PC-9 (cell line): ENCODE measurements around the gene HKDC1. TPM values are rescaled to one million over a fixed set of nuclear protein-coding genes. Genes with fewer than 3 reads are reported as not detected.
A peak's percentile ranks its signal among the peaks of the same experiment; 100 is the strongest.

Source experiments
- BruUV-seq: library from RNA; stranded (reverse); fragments of 400-500 nt; replicated peaks from 2 replicates; lab custom pipeline; 2021; lab: Mats Ljungman, UMichigan
- CTCF ChIA-PET: fragments of 300-600 bp; sonication (Branson Sonifier 250); formaldehyde crosslinking; loops from one replicate; lab custom pipeline; 2022; ENCODE audit warnings: antibody characterized with exemption; lab: Charles Lee
- POLR2A ChIA-PET: fragments of 300-600 bp; sonication (Branson Sonifier 250); formaldehyde crosslinking; loops from one replicate; lab custom pipeline; 2022; ENCODE audit warnings: antibody characterized with exemption; ENCODE audit not compliant: unreplicated experiment; lab: Charles Lee
- DNase-seq, 2 experiments: peaks; one replicate each; pipeline versions ENCODE4 v3.0.0 to v3.0.0-alpha.2; 2015 to 2022; ENCODE audit warnings: mixed read lengths in 1 of 2
- H2AFZ ChIP-seq: fragments of 200-600 bp; sonication (generic); 2 replicates; pipeline ENCODE4 v1.8.1; 2017; ENCODE audit warnings: antibody characterized with exemption
- H3F3A ChIP-seq: fragments of 200-600 bp; sonication (generic); 2 replicates; pipeline ENCODE4 v1.8.1; 2017; ENCODE audit warnings: antibody characterized with exemption, mild to moderate bottlenecking, low read depth; ENCODE audit not compliant: insufficient read depth
- H3K27ac ChIP-seq: fragments of 200-600 bp; sonication (generic); 2 replicates; pipeline ENCODE4 v1.6.1; 2016; ENCODE audit warnings: mixed run types
- H3K27me3 ChIP-seq: fragments of 200-600 bp; sonication (generic); 2 replicates; pipeline ENCODE4 v1.6.1; 2016; ENCODE audit warnings: low read depth, mixed run types; ENCODE audit not compliant: insufficient read depth
- H3K36me3 ChIP-seq: fragments of 200-600 bp; sonication (generic); 2 replicates; pipeline ENCODE4 v1.6.1; 2016; ENCODE audit warnings: low read depth, mixed run types
- H3K4me1 ChIP-seq: fragments of 200-600 bp; sonication (generic); replicated peaks from 2 replicates; pipeline ENCODE4 v1.6.1; 2016; ENCODE audit warnings: mixed run types; ENCODE audit not compliant: insufficient read depth
- H3K4me2 ChIP-seq: fragments of 200-600 bp; sonication (generic); 2 replicates; pipeline ENCODE4 v1.6.1; 2017; ENCODE audit warnings: mixed run types
- H3K4me3 ChIP-seq: fragments of 200-600 bp; sonication (generic); 2 replicates; pipeline ENCODE4 v1.6.1; 2016; ENCODE audit warnings: mixed run types
- H3K79me2 ChIP-seq: fragments of 200-600 bp; sonication (generic); 2 replicates; pipeline ENCODE4 v1.6.1; 2017; ENCODE audit warnings: low read depth, mixed run types
- H3K9me2 ChIP-seq: fragments of 200-600 bp; sonication (generic); 2 replicates; pipeline ENCODE4 v1.8.1; 2017; ENCODE audit warnings: mild to moderate bottlenecking; ENCODE audit not compliant: insufficient read depth
- H3K9me3 ChIP-seq: fragments of 200-600 bp; sonication (generic); 2 replicates; pipeline ENCODE4 v1.8.1; 2016; ENCODE audit warnings: low read depth; ENCODE audit not compliant: insufficient read depth
- H4K20me1 ChIP-seq: fragments of 200-600 bp; sonication (generic); 2 replicates; pipeline ENCODE4 v1.8.1; 2017; ENCODE audit not compliant: insufficient read depth
- EZH2 ChIP-seq: fragments of 200-600 bp; sonication (generic); IDR thresholded peaks from 2 replicates; pipeline ENCODE4 v1.8.0; 2017; ENCODE audit warnings: antibody characterized with exemption, low read depth
- intact Hi-C: fragments of 100-400 bp; cut with micrococcal nuclease; formaldehyde crosslinking; loops from one replicate; pipeline ENCODE4 v1.10.0; 2022; ENCODE audit not compliant: unreplicated experiment
- total RNA-seq: library from RNA; stranded (reverse); gene quantifications from 2 replicates; pipeline ENCODE4 v1.2.3, GENCODE V29; 2021
- TF ChIP-seq, protein P1 (sequence below): fragments of 200-600 bp; sonication (generic); conservative IDR thresholded peaks from 2 replicates; pipeline ENCODE4 v1.6.1; 2017; ENCODE audit warnings: mixed run types, antibody characterized with exemption, mild to moderate bottlenecking, moderate library complexity

HKDC1 gene
- total RNA-seq, 1 experiment from 2014 or later, result 173 TPM

DNA sequence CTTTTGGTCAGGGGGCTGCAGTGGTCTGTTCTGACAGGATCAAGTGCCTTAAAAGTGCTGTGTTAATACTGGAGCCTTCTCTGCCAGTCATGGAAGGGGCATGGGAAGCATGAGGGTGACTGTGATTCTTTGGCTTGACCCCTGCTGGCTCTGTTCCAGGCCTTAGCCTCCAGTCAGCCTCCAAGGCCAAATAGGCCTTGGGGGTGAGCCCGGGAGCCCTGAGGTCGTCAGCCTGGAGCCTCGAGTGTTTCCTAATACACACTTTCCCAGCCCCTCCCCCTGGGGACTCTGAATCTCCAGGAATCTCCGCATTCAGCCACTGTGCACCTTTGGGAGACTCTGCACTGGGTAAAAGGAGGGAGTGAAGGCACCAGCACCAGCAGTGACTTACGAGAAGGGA, 10.0 kb downstream of the HKDC1 start:
- H3K4me2 ChIP-seq, result peak overlapping the region; percentile 76

DNA sequence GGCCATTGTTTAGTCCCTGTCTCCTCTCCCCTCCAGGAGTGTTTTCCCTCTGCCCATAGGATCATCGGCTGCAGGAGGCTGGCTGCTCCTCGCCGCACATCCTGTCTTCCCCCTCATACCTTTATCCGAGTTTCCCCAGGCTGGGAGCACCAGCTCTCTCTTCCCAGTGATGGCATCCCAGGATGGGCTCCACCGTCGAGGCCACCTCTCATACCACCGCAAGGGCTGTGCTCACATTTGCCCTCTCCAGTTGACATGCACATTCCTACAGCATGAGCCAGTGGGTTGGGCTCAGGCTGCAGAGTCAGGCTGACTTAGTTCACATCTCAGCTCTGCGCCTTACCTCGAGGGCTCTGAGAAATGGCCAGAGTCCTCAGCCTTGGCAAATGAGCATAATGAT, 12.1 kb downstream of the HKDC1 start:
- peaks cover 73% of the 10 kb centered on the region for H3K4me1 ChIP-seq
- H3K27me3 ChIP-seq, result no peaks in the 10 kb centered on the region
- peaks cover 44% of the 10 kb centered on the region for H3F3A ChIP-seq
- H3K4me2 ChIP-seq, result peak overlapping the region; percentile 76
- no peaks in the 10 kb centered on the region; the same call in 1 of the 2 replicates for H4K20me1 ChIP-seq
- intact Hi-C loops, result loop anchor here (1.0 to 5.0 kb wide), 4 partner anchors 10 to 107 kb away; partner anchors contain the start of gene VPS26A
- H3K79me2 ChIP-seq, result peaks cover 81% of the 10 kb centered on the region
- no peak for TF ChIP-seq EZH2
- TF ChIP-seq, protein P1, sequence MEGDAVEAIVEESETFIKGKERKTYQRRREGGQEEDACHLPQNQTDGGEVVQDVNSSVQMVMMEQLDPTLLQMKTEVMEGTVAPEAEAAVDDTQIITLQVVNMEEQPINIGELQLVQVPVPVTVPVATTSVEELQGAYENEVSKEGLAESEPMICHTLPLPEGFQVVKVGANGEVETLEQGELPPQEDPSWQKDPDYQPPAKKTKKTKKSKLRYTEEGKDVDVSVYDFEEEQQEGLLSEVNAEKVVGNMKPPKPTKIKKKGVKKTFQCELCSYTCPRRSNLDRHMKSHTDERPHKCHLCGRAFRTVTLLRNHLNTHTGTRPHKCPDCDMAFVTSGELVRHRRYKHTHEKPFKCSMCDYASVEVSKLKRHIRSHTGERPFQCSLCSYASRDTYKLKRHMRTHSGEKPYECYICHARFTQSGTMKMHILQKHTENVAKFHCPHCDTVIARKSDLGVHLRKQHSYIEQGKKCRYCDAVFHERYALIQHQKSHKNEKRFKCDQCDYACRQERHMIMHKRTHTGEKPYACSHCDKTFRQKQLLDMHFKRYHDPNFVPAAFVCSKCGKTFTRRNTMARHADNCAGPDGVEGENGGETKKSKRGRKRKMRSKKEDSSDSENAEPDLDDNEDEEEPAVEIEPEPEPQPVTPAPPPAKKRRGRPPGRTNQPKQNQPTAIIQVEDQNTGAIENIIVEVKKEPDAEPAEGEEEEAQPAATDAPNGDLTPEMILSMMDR, result no peak
- ChIA-PET POLR2A (interaction anchor here (0.5 to 1.2 kb wide), 10 partner anchors 8 to 193 kb away, joined by 3 to 17 read pairs (median 4); partner anchors contain the start of gene SRGN), CTCF (interaction anchor here (0.9 to 1.4 kb wide), 2 partner anchors 10 to 60 kb away, joined by 5 to 7 read pairs; no protein-coding TSS in a partner anchor)
- H3K4me3 ChIP-seq, result peak overlapping the region; percentile 72
- no peaks in the 10 kb centered on the region for H3K9me3 ChIP-seq
- BruUV-seq, result no TSS peak
- H3K27ac ChIP-seq, result peak overlapping the region; percentile 96
- no peaks in the 10 kb centered on the region for H3K36me3 ChIP-seq
- peak; percentile 88 to 96 for DNase-seq
- H2AFZ ChIP-seq, result no peak overlapping the region
- no peaks in the 10 kb centered on the region for H3K9me2 ChIP-seq

More for the DNA sequence above, 10.0 kb downstream of the HKDC1 start:
- H3K4me1 ChIP-seq, result peaks cover 73% of the 10 kb centered on the region
- ChIA-PET POLR2A (no interaction called here), CTCF (interaction anchor here (0.7 kb wide), 1 partner anchor 653 kb away, joined by 3 read pairs; no protein-coding TSS in a partner anchor)
- no TSS peak for BruUV-seq
- intact Hi-C loops, result loop anchor here (5.0 kb wide), 1 partner anchor 87 kb away; no protein-coding TSS in a partner anchor
- H3K9me3 ChIP-seq, result no peaks in the 10 kb centered on the region
- H3K36me3 ChIP-seq, result no peaks in the 10 kb centered on the region
- H4K20me1 ChIP-seq, result no peaks in the 10 kb centered on the region
- H3K4me3 ChIP-seq, result no peak overlapping the region
- H3K27me3 ChIP-seq, result no peaks in the 10 kb centered on the region
- no peak overlapping the region for H2AFZ ChIP-seq
- peaks cover 60% of the 10 kb centered on the region for H3K79me2 ChIP-seq
- peak in 1 of 2 experiments; percentile 40 for DNase-seq
- peaks cover 39% of the 10 kb centered on the region for H3F3A ChIP-seq
- peak overlapping the region; percentile 96 for H3K27ac ChIP-seq
- TF ChIP-seq EZH2, result no peak
- TF ChIP-seq, protein P1, result no peak
- H3K9me2 ChIP-seq, result no peaks in the 10 kb centered on the region

DNA sequence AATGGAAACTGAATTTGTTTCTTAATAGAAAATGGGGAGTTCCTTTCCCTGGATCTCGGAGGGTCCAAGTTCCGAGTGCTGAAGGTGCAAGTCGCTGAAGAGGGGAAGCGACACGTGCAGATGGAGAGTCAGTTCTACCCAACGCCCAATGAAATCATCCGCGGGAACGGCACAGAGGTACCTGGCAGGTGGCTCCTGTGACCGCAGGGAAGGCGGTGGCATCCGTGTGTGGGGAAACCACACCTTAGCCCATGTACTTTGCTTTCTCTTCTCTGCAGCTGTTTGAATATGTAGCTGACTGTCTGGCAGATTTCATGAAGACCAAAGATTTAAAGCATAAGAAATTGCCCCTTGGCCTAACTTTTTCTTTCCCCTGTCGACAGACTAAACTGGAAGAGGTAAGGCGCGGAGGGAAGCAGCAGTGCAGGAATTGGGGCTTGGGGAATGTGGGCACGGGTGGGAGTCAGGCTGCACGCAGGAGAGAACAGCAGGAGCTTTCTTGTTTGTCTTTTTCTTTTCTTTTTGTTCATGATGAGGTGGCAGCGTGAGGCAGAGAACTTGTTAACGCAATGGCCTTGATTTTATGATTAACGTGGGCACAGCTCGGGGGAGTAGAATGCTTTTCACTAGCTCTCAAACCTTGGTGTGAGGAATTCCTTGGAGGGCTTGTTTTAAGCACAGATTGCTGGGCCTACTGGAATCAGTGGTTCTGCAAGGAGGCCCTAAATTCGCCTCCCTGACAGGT, 12.8 kb downstream of the HKDC1 start:
- DNase-seq, result peak; percentile 67 to 77
- Histone ChIP-seq H3K79me2 (peaks cover 83% of the 10 kb centered on the region), H3K27me3 (no peaks in the 10 kb centered on the region), H3K4me3 (peak overlapping the region; percentile 72), H4K20me1 (peaks cover 2% of the 10 kb centered on the region), H3K36me3 (0 out of 2 replicates have a peak, but pooled peaks cover 2% of the 10 kb centered on the region), H3K4me1 (peaks cover 70% of the 10 kb centered on the region), H3K9me3 (no peaks in the 10 kb centered on the region), H3F3A (peaks cover 46% of the 10 kb centered on the region), H3K27ac (peak overlapping the region; percentile 96), H3K4me2 (peak overlapping the region; percentile 76), H2AFZ (no peak overlapping the region), H3K9me2 (no peaks in the 10 kb centered on the region)
- ChIA-PET CTCF (interaction anchor here (0.6 to 1.4 kb wide), 6 partner anchors 10 to 176 kb away, joined by 3 to 8 read pairs (median 5); no protein-coding TSS in a partner anchor), POLR2A (interaction anchor here (0.5 to 1.0 kb wide), 8 partner anchors 10 to 160 kb away, joined by 3 to 17 read pairs (median 4); no protein-coding TSS in a partner anchor)
- TF ChIP-seq EZH2, result no peak
- TF ChIP-seq, protein P1, result no peak
- TSS peak; percentile 58 for BruUV-seq
- intact Hi-C loops, result loop anchor here (1.0 to 5.0 kb wide), 4 partner anchors 11 to 108 kb away; partner anchors contain the start of gene VPS26A
